Measurements from ENCODE around the gene EXOSC5. TPM values are rescaled to one million over a fixed set of nuclear protein-coding genes. Genes with fewer than 3 reads are reported as not detected.

Gene EXOSC5
- total and polyA plus RNA-seq, 7 donors, result 6.6 to 32.7 (median 15.6) TPM

- no peaks in the 10 kb centered on the region for H3K9me3 ChIP-seq
- no peaks in the 10 kb centered on the region for H3K27me3 ChIP-seq
- H3K27ac ChIP-seq, result peak overlapping the region in 2 of 4 donors; percentile 9 to 95
- 94% methylated on average over 1 of the region's 1 CpG for WGBS, 2 donors
- H3K4me1 ChIP-seq, result peaks cover 0 to 34% (median 24%) of the 10 kb centered on the region in 4 donors
- no peak for TF ChIP-seq CTCF (IDR thresholded peaks at IDR 0.05)
- no peak for TF ChIP-seq POLR2AphosphoS5 (IDR thresholded peaks at IDR 0.05)
- no peak for TF ChIP-seq POLR2A (IDR thresholded peaks at IDR 0.05)
- TF ChIP-seq EP300 (IDR thresholded peaks at IDR 0.05), result no peak
- H3K36me3 ChIP-seq, result no peaks in the 10 kb centered on the region
- intact Hi-C loops (cut with DNase I), result no loop called here
- DNase-seq, result no peak
- no peak overlapping the region for H3K4me3 ChIP-seq
Observed at GRCh38 chr19:41355035-41355434, 42.1 kb downstream of the EXOSC5 start.

GRCh38 chr19:41354343-41354953, 42.7 kb downstream of the EXOSC5 start:
- peak; percentile 74 for DNase-seq

GRCh38 chr19:41353466-41354342, 43.5 kb downstream of the EXOSC5 start, which contains the start of gene TGFB1:
Gene TGFB1 (minus strand): TSS chr19:41353922. CDS start chr19:41353044, 878 bp downstream.
- peak; percentile 27 to 76 (median 64) for TF ChIP-seq POLR2AphosphoS5 (IDR thresholded peaks at IDR 0.05)
- TF ChIP-seq EP300 (IDR thresholded peaks at IDR 0.05), result no peak
- TF ChIP-seq CTCF (IDR thresholded peaks at IDR 0.05), result peak; percentile 85 to 88 (median 86)
- no peak for TF ChIP-seq POLR2A (IDR thresholded peaks at IDR 0.05)
- intact Hi-C loops (cut with DNase I), result loop anchor here (2.0 to 5.0 kb wide), 4 partner anchors 29 to 91 kb away; partner anchors contain the start of genes BCKDHA, CCDC97, EXOSC5 and HNRNPUL1
- WGBS, 2 donors, result 0 to 1% methylated on average over 78 of the region's 78 CpGs
- H3K27ac ChIP-seq, result peak within 1 kb of the TSS; percentile 87 to 95 (median 94)
- H3K27me3 ChIP-seq, result no peaks in the 10 kb centered on the region
- DNase-seq, result peak; percentile 96
- H3K4me1 ChIP-seq, result peaks cover 0 to 34% (median 24%) of the 10 kb centered on the region in 4 donors
- H3K4me3 ChIP-seq, result peak within 1 kb of the TSS; percentile 74 to 85 (median 77)
- H3K36me3 ChIP-seq, result no peaks in the 10 kb centered on the region
- H3K9me3 ChIP-seq, result no peaks in the 10 kb centered on the region

More at GRCh38 chr19:41354343-41354953, 42.7 kb downstream of the EXOSC5 start:
- Histone ChIP-seq H3K27ac (peak overlapping the region; percentile 87 to 95 (median 94)), H3K36me3 (no peaks in the 10 kb centered on the region), H3K4me3 (peak overlapping the region; percentile 74 to 85 (median 77)), H3K9me3 (no peaks in the 10 kb centered on the region), H3K27me3 (no peaks in the 10 kb centered on the region), H3K4me1 (peaks cover 0 to 34% (median 24%) of the 10 kb centered on the region in 4 donors)
- intact Hi-C loops (cut with DNase I), result loop anchor here (5.0 kb wide), 2 partner anchors 42 to 92 kb away; partner anchors contain the start of genes CCDC97 and HNRNPUL1
- 90 to 92% methylated on average over 23 of the region's 23 CpGs for WGBS, 2 donors
- TF ChIP-seq POLR2AphosphoS5 (IDR thresholded peaks at IDR 0.05) (no peak), CTCF (IDR thresholded peaks at IDR 0.05) (peak in 2 of 4 experiments; percentile 7 to 17)

GRCh38 chr19:41352609-41353465, 44.3 kb downstream of the EXOSC5 start:
- Histone ChIP-seq H3K4me1 (peaks cover 0 to 34% (median 24%) of the 10 kb centered on the region in 4 donors), H3K36me3 (peaks cover 0 to 4% (median 2%) of the 10 kb centered on the region in 4 donors), H3K9me3 (no peaks in the 10 kb centered on the region), H3K27ac (peak overlapping the region; percentile 87 to 95 (median 94)), H3K27me3 (no peaks in the 10 kb centered on the region), H3K4me3 (peak overlapping the region; percentile 74 to 85 (median 77))
- TF ChIP-seq POLR2A (IDR thresholded peaks at IDR 0.05), result no peak
- TF ChIP-seq CTCF (IDR thresholded peaks at IDR 0.05), result peak in 1 of 4 experiments; percentile 37
- TF ChIP-seq EP300 (IDR thresholded peaks at IDR 0.05), result no peak
- peak in 1 of 4 donors; percentile 18 for TF ChIP-seq POLR2AphosphoS5 (IDR thresholded peaks at IDR 0.05)
- DNase-seq, result peak; percentile 83
- WGBS, 2 donors, result 1% methylated on average over 71 of the region's 71 CpGs
- intact Hi-C loops (cut with DNase I), result loop anchor here (2.0 to 5.0 kb wide), 4 partner anchors 28 to 91 kb away; partner anchors contain the start of genes BCKDHA, CCDC97, EXOSC5 and HNRNPUL1

Measured in sigmoid colon (tissue), 7 donors.